Duodenal mucosa (tissue), 2 donors: ENCODE data around the gene SCG3.
"Not testable (repeated sequence)": the region's sequence is repeated elsewhere in the genome, so short reads cannot be mapped to it uniquely, and the experiment has no call there.

Source experiments
- H3K27ac ChIP-seq: one replicate; pipeline ENCODE4 v1.7.0; 2013; ENCODE audit warnings: low read depth, low read length
- H3K27me3 ChIP-seq, 2 donors: one replicate each; pipeline ENCODE4 v1.7.0; 2013; ENCODE audit warnings: low read length in 2 of 2, control low read depth in 1 of 2; ENCODE audit not compliant: insufficient read depth in 2 of 2, control insufficient read depth in 1 of 2
- H3K36me3 ChIP-seq, 2 donors: one replicate each; pipeline ENCODE4 v1.7.0; 2013; ENCODE audit warnings: low read length in 2 of 2, control low read depth in 1 of 2; ENCODE audit not compliant: insufficient read depth in 2 of 2, control insufficient read depth in 1 of 2
- H3K4me1 ChIP-seq, 2 donors: one replicate each; pipeline ENCODE4 v1.7.0; 2013; ENCODE audit warnings: low read length in 2 of 2, control low read depth in 1 of 2; ENCODE audit not compliant: insufficient read depth in 2 of 2, control insufficient read depth in 1 of 2
- H3K4me3 ChIP-seq, 2 donors: one replicate each; pipeline ENCODE4 v1.7.0; 2013; ENCODE audit warnings: low read length in 2 of 2, low read depth in 1 of 2
- H3K9ac ChIP-seq, 2 donors: one replicate each; pipeline ENCODE4 v1.7.0; 2013; ENCODE audit warnings: low read length in 2 of 2, low read depth in 1 of 2
- H3K9me3 ChIP-seq, 2 donors: one replicate each; pipeline ENCODE4 v1.7.0; 2013; ENCODE audit warnings: low read length in 2 of 2, control low read depth in 1 of 2; ENCODE audit not compliant: control insufficient read depth in 1 of 2

Gene SCG3

DNA sequence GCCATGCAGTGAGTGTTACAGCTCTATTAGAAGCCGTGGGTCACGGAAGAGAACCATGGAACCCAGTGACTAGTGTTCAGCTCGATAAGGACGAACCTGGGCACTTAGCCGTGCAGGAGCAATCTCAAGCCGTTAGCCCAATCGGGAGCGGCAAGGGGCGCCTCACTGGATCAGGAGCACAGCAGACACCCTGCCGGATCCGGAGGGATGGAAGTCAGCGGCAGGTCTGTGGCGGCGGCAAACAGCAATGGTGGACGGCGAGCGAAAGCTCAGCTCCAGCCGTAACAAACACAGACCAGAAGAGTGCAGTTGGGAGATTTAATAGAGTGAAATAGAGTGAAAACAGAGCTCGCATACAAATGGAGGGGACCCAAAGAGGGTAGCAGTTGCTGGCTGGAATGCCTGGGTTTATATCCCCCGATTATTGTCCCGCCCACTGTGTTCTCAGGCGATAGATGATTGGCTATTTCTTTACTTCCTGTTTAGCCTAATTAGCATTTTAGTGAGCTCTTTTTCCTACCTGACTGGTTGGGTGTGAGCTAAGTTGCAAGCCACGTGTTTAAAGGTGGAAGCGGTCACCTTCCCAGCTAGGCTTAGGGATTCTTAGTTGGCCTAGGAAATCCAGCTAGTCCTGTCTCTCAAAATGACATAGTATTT, 25.8 kb upstream of the SCG3 start:
- H3K4me3 ChIP-seq, H3K9me3 ChIP-seq, H3K4me1 ChIP-seq, H3K9ac ChIP-seq, H3K27ac ChIP-seq, H3K27me3 ChIP-seq, H3K36me3 ChIP-seq: not testable (repeated sequence)

DNA sequence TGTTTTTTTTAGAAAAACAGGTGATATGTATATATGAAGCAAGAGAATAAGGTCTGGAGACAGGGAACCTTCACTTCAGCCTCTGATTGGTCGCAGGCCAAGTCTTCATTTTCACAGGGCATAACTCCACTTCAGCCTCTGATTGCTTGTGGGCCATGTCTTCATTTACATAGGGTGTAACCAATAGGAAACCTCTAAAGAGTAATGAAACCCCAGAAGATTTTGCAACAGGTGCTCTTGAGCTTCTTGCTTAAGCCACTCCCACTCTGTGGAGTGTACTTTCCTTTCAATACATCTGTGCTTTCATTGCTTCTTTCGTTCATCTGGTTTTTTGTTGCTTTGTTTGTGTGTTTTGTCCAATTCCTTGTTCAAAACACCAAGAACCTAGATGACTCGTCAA, 22.6 kb upstream of the SCG3 start:
- Histone ChIP-seq H3K27me3 (no peaks in the 10 kb centered on the region), H3K4me3 (no peak overlapping the region), H3K27ac (no peak overlapping the region), H3K4me1 (no peaks in the 10 kb centered on the region), H3K9ac (no peak overlapping the region), H3K36me3 (no peaks in the 10 kb centered on the region), H3K9me3 (no peaks in the 10 kb centered on the region)

DNA sequence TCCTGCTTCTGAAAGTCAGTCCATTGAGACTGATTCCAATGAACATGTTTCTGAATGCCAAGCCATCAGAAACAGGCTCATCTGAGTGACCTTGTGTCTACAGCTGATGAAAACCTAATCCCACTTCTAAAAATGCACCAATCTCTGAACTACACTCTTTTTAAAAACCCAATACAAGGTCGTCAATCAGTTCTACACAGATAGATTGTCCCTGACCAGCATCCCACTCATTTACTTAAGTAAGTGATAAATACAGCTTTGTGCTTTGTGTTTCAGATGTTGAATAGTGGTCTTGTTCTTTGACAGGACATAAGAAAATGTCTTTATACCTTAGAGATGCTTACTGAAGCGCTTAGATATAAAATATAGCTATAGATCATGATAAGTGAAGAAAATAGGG, 20.2 kb upstream of the SCG3 start:
- no peaks in the 10 kb centered on the region for H3K36me3 ChIP-seq
- H3K27ac ChIP-seq: no peak overlapping the region
- H3K4me1 ChIP-seq: no peaks in the 10 kb centered on the region
- no peak overlapping the region for H3K4me3 ChIP-seq
- no peak overlapping the region for H3K9ac ChIP-seq
- no peaks in the 10 kb centered on the region for H3K27me3 ChIP-seq
- H3K9me3 ChIP-seq: no peaks in the 10 kb centered on the region

DNA sequence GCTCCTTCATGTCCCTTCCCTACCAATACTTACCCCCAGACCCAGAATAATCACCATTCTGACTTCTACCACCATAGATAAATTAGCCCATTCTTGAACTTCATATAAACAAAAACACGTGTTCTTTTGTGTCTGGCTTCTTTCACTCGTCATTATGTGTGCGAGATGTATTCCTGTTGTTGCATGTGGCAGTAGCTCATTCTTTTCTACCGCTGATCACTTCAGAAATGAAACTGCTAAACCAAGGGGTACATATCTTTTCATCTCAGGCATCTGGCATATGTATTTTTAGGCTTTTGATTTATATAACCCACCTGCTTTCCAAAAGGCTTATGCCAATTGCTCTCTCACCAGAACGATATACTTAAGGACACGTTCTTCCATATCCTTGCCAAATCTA, 13.8 kb upstream of the SCG3 start:
- Histone ChIP-seq H3K4me3 (no peak overlapping the region), H3K27ac (no peak overlapping the region), H3K27me3 (peaks cover 4 to 11% of the 10 kb centered on the region in 2 donors), H3K36me3 (no peaks in the 10 kb centered on the region), H3K9me3 (no peaks in the 10 kb centered on the region), H3K9ac (no peak overlapping the region), H3K4me1 (no peaks in the 10 kb centered on the region)

DNA sequence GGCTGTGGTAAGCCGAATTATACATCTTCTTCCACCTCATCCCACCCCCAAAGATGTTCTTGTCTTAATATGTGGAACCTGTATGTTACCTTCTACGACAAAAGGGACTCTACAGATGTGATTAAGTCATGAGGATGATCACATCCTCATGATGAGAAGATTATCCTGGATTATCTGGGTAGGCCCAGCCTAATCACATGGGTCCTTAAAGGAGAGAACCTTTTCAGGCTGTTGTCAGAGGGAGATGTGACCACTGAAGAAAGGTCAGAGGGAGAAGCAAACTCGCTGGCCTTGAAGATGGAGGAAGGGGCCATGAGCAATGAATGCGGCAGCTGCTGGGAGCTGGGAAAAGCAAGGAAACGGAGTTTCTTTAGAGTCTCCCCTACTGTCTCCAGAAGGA, 12.9 kb upstream of the SCG3 start:
- H3K4me1 ChIP-seq: no peaks in the 10 kb centered on the region
- H3K9ac ChIP-seq: no peak overlapping the region
- H3K4me3 ChIP-seq: no peak overlapping the region

DNA sequence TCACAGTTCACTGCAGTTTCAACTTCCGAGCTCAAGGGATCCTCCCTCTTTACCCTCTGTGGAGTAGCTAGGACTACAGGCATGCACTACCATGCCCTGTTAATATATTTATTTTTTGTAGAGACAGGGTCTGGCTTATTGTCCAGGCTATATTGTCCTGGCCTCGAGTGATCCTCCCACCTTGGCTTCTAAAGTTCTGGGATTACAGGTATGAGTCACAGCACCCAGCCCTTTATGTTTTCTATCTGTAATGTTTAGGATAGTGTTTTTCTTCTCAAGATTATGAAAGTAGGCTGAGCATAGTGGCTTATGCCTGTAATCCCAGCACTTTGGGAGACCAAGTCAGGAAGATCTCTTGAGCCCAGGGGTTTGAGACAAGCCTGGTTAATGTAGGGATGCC, 11.9 kb upstream of the SCG3 start:
- Histone ChIP-seq H3K9me3 (no peaks in the 10 kb centered on the region), H3K9ac (no peak overlapping the region), H3K27me3 (peaks cover 4 to 13% of the 10 kb centered on the region in 2 donors), H3K36me3 (no peaks in the 10 kb centered on the region), H3K4me3 (no peak overlapping the region), H3K27ac (no peak overlapping the region), H3K4me1 (no peaks in the 10 kb centered on the region)

More for the DNA sequence above, 12.9 kb upstream of the SCG3 start:
- H3K27ac ChIP-seq: no peak overlapping the region
- H3K27me3 ChIP-seq: peaks cover 4 to 13% of the 10 kb centered on the region in 2 donors
- H3K9me3 ChIP-seq: no peaks in the 10 kb centered on the region
- no peaks in the 10 kb centered on the region for H3K36me3 ChIP-seq

DNA sequence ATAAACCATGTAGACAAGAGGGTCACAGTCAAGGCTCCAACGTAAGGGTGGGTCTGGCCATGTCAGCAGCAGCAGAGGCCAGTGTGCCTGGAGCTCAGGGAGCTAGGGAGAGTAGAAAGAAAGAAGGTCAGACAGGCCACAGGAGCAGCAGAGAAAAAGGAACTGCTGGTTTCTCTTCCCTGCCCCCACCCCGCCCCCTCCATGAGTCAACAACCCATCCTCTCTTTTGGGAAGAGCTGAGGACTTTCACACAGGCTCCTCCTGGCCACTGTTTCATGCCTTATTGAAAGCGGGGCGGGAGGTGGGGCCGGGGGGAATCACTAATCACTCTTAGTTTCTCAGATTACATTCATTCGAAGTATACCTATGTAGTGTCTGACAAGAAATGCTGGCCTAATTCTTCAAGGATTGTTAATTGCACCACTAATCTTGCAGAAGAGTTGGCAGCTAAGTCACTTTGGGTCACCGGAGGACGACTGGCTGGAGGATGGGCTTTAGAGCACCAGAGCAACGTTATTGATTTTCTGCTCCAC, 9.1 kb upstream of the SCG3 start:
- Histone ChIP-seq H3K4me3 (no peak overlapping the region), H3K9ac (no peak overlapping the region), H3K9me3 (no peaks in the 10 kb centered on the region), H3K4me1 (no peaks in the 10 kb centered on the region), H3K36me3 (no peaks in the 10 kb centered on the region), H3K27me3 (peaks cover 4 to 13% of the 10 kb centered on the region in 2 donors), H3K27ac (no peak overlapping the region)

DNA sequence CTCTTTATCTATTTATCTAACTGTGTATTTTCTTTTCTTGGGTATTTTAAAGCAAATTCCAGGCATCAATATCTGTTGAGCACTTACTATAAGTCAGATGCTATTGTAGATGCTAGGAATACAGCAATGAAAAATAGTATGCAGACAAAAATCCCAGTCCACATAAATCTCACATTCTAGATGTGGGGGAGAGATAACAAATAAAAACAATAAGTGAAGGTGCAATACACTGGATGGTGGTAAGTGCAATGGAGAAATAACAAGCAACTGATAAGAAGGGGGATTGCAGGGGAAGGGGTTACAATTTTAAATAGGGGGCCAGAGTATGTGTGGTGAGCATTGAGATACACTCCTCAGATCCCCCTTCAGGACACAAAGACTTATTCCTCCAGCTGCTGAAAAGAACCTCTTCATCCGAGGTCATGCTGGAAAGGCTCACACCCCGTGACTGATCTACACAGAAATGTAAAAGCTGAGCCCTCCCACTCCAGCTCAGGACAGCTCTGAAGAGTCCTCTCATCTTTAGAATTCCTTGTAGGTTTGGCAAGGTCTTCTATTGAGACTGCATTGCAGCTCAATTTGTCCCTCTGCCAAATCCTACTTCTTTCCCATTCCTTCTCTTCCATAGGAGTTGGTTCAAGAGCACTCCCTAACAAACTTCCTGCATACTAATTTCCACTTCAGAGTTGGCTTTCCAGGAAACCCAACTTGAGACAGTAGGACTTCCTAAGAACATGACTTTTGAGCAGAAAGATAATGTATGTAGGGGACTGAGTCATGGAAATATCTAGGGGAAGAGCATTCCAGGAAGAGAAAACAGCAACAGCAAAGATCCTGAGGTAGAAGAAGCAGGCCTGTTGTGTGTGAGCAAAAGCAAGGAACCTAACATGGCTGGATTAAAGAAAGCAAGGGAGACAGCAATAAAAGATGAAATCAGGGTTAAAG, 8.1 kb upstream of the SCG3 start:
- Histone ChIP-seq H3K27me3 (peaks cover 4 to 13% of the 10 kb centered on the region in 2 donors), H3K4me3 (no peak overlapping the region), H3K9me3 (no peaks in the 10 kb centered on the region), H3K36me3 (no peaks in the 10 kb centered on the region), H3K4me1 (no peaks in the 10 kb centered on the region), H3K9ac (no peak overlapping the region), H3K27ac (no peak overlapping the region)

DNA sequence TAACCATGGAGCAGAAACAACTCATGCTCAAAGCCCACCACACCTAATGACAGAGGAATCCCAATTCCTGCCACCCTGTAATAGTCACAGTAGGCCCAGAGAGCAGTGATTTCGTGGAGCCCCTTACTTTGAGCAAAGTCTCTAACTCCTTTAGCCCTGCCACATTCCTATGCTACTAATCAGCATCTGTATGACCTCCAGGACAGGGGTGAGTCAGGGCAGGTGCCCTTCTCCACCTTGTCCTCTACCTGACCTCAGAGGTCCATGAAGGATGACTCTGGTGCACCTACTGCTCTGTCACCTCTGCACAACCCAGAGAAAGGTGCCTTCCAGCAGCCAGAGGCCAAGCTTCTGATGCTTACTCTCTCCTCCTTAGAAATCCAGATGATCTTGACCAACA, 6.1 kb upstream of the SCG3 start:
- Histone ChIP-seq H3K36me3 (no peaks in the 10 kb centered on the region), H3K9ac (no peak overlapping the region), H3K27me3 (peaks cover 0 to 18% of the 10 kb centered on the region in 2 donors), H3K4me1 (no peaks in the 10 kb centered on the region), H3K27ac (no peak overlapping the region), H3K4me3 (no peak overlapping the region), H3K9me3 (no peaks in the 10 kb centered on the region)

DNA sequence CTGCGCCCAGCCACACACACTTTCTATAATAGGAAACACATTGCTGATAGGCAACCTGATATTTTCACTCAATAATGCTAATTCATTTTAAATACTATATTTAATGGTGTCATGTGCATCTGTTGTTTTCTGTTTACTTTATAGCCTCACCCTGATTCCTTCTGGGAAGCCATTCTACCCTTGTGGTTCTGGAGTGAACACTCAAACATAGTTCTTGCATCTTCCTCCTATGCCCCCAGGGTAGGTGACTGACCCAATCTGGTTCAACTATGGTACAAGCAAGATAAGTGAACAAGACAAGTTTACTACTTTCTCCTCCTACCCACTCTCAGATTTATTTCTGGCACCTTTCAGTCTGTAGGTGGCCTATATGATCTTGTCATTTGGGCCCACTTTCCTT, 4.3 kb upstream of the SCG3 start:
- peaks cover 9 to 10% of the 10 kb centered on the region in 2 donors for H3K27me3 ChIP-seq
- no peaks in the 10 kb centered on the region for H3K36me3 ChIP-seq
- peaks cover 0 to 2% of the 10 kb centered on the region in 2 donors for H3K4me1 ChIP-seq
- H3K4me3 ChIP-seq: no peak overlapping the region
- no peak overlapping the region for H3K27ac ChIP-seq
- no peak overlapping the region for H3K9ac ChIP-seq
- H3K9me3 ChIP-seq: no peaks in the 10 kb centered on the region
